K562 (cell line): ENCODE data around the gene USP43. TPM values are rescaled to one million over a fixed set of nuclear protein-coding genes. Genes with fewer than 3 reads are reported as not detected.
"Not testable (repeated sequence)": the region's sequence is repeated elsewhere in the genome, so short reads cannot be mapped to it uniquely, and the experiment has no call there.

Experiments used
- ATAC-seq: fragments of 200-7000 bp; cut with Tn5 transposase; 3 replicates; pipeline ENCODE4 v1.9.1; 2020; ENCODE audit warnings: moderate library complexity
- BruUV-seq: library from RNA; stranded (reverse); fragments of 400-500 nt; replicated peaks from 2 replicates; lab custom pipeline; 2021; lab: Mats Ljungman, UMichigan
- CTCF ChIA-PET: fragments of 300-600 bp; formaldehyde crosslinking; extraction: SDS; loops from one replicate; lab custom pipeline; 2021; ENCODE audit warnings: low intra/inter-chr PET ratio; lab: Yijun Ruan, JAX
- POLR2A ChIA-PET: fragments of 300-600, 350-650 bp; sonication (Branson Sonifier 250); formaldehyde crosslinking; extraction: SDS; loops from one replicate; lab custom pipeline; 2021; ENCODE audit warnings: antibody characterized with exemption, inconsistent platforms; lab: Yijun Ruan, JAX
- DNase-seq, 4 experiments: peaks; one replicate each; pipeline versions ENCODE4 v3.0.0 to v3.0.0-alpha.2; 2011 to 2018; ENCODE audit warnings: low spot score in 3 of 4, mixed read lengths in 3 of 4; ENCODE audit errors: extremely low read depth in 1 of 4
- FAIRE-seq: peaks from 2 replicates; lab custom pipeline; 2011; peaks lifted over from hg19 to GRCh38; lab: Jason Lieb, UNC
- H2AFZ ChIP-seq: 2 replicates; pipeline ENCODE4 v1.6.0; 2011; ENCODE audit warnings: low read depth, low read length, control low read depth, inconsistent platforms
- H3K27ac ChIP-seq: fragments of 200-600 bp; 3 replicates; pipeline ENCODE4 v1.8.0; 2011; ENCODE audit warnings: low read depth, mild to moderate bottlenecking, control low read depth, inconsistent platforms, low read length, moderate library complexity, mixed read lengths; ENCODE audit errors: extremely low read depth
- H3K27me3 ChIP-seq, 2 experiments: fragments of 300-600 bp in 1 of 2; 2 replicates in 1 of 2; 3 replicates in 1 of 2; pipeline versions ENCODE4 v1.6.0 to v1.8.0; 2011; ENCODE audit warnings: inconsistent platforms in 2 of 2, low read length in 2 of 2, mild to moderate bottlenecking in 1 of 2, mixed read lengths in 1 of 2, moderate library complexity in 1 of 2; ENCODE audit not compliant: control insufficient read depth in 2 of 2, insufficient read depth in 2 of 2
- H3K36me3 ChIP-seq: fragments of 300-600 bp; 3 replicates; pipeline ENCODE4 v1.8.0; 2011; ENCODE audit warnings: mild to moderate bottlenecking, low read length, inconsistent platforms; ENCODE audit not compliant: control insufficient read depth, insufficient read depth
- H3K4me1 ChIP-seq, 2 experiments: fragments of 200-600 bp in 1 of 2; replicated peaks in 1 of 2; 2 replicates in 1 of 2; 3 replicates in 1 of 2; pipeline versions ENCODE4 v1.5.1 to v1.8.0; 2011; ENCODE audit warnings: inconsistent platforms in 2 of 2, low read length in 2 of 2, mild to moderate bottlenecking in 1 of 2, mixed read lengths in 1 of 2, moderate library complexity in 1 of 2; ENCODE audit not compliant: control insufficient read depth in 2 of 2, insufficient read depth in 2 of 2
- H3K4me2 ChIP-seq: 2 replicates; pipeline ENCODE4 v1.6.1; 2011; ENCODE audit warnings: low read length, control low read depth, inconsistent platforms, mixed read lengths; ENCODE audit not compliant: insufficient read depth
- H3K4me3 ChIP-seq: fragments of 200-600 bp; sonication (generic), shearing (Covaris generic); 2 replicates; pipeline ENCODE4 v1.5.1; 2016; ENCODE audit warnings: control low read depth, inconsistent platforms
- H3K79me2 ChIP-seq: fragments of 200-600 bp; 3 replicates; pipeline ENCODE4 v1.8.0; 2011; ENCODE audit warnings: low read length, inconsistent platforms; ENCODE audit not compliant: control insufficient read depth, insufficient read depth
- H3K9ac ChIP-seq, 2 experiments: 2 replicates each; pipeline versions ENCODE4 v1.6.0 to v1.6.1; 2011; ENCODE audit warnings: low read depth in 2 of 2, low read length in 2 of 2, control low read depth in 1 of 2, inconsistent platforms in 1 of 2, mild to moderate bottlenecking in 1 of 2, mixed read lengths in 1 of 2; ENCODE audit not compliant: insufficient read depth in 1 of 2
- H3K9me1 ChIP-seq: one replicate; pipeline ENCODE4 v1.6.0; 2011; ENCODE audit warnings: inconsistent platforms, mild to moderate bottlenecking, low read length, moderate library complexity; ENCODE audit not compliant: control insufficient read depth, insufficient read depth
- H3K9me3 ChIP-seq: replicated peaks from 2 replicates; pipeline ENCODE4 v1.5.1; 2011; ENCODE audit warnings: low read depth, low read length, inconsistent platforms; ENCODE audit not compliant: control insufficient read depth, insufficient read depth
- H4K20me1 ChIP-seq: replicated peaks from 2 replicates; pipeline ENCODE4 v1.6.1; 2011; ENCODE audit warnings: low read length, inconsistent platforms, mixed read lengths; ENCODE audit not compliant: control insufficient read depth, insufficient read depth
- AFF1 ChIP-seq, 2 experiments: fragments of 450-650 bp; IDR thresholded peaks; 2 replicates each; pipeline ENCODE4 v1.6.1; 2018; ENCODE audit warnings: mild to moderate bottlenecking in 2 of 2, low read depth in 1 of 2; ENCODE audit not compliant: partially characterized antibody in 2 of 2
- CCNT2 ChIP-seq: IDR thresholded peaks from 2 replicates; pipeline ENCODE4 v1.6.1; 2011; ENCODE audit warnings: borderline replicate concordance, low read depth, mild to moderate bottlenecking, moderate library complexity, mixed read lengths, low read length; ENCODE audit not compliant: insufficient read length; ENCODE audit errors: extremely low read depth
- HMGN3 ChIP-seq: IDR thresholded peaks from 2 replicates; pipeline ENCODE4 v1.6.1; 2011; ENCODE audit warnings: borderline replicate concordance, low read depth, mild to moderate bottlenecking, mixed read lengths, low read length; ENCODE audit not compliant: insufficient read length; ENCODE audit errors: extremely low read depth
- MXI1 ChIP-seq: IDR thresholded peaks from 2 replicates; pipeline ENCODE4 v1.6.1; 2011; ENCODE audit warnings: low read depth, mild to moderate bottlenecking, improper control_type of control experiment, low read length
- NONO ChIP-seq, 2 experiments: fragments of 200-400 bp in 1 of 2; fragments of 450-650 bp in 1 of 2; formaldehyde crosslinking in 1 of 2; IDR thresholded peaks; 2 replicates each; pipeline ENCODE4 v1.6.1; 2017; ENCODE audit warnings: low read depth in 2 of 2, mild to moderate bottlenecking in 2 of 2, moderate library complexity in 2 of 2, low read length in 1 of 2
- SMARCB1 ChIP-seq: IDR thresholded peaks from 2 replicates; pipeline ENCODE4 v1.6.1; 2011; ENCODE audit warnings: improper control_type of control experiment, low read depth; ENCODE audit not compliant: insufficient read length
- SP2 ChIP-seq: IDR thresholded peaks from 2 replicates; pipeline ENCODE4 v1.6.1; 2011; ENCODE audit warnings: mild to moderate bottlenecking, low read depth, low read length, moderate library complexity; ENCODE audit not compliant: poor library complexity, severe bottlenecking; ENCODE audit errors: extremely low read depth
- THRA ChIP-seq: fragments of 450-650 bp; IDR thresholded peaks from 2 replicates; pipeline ENCODE4 v1.6.1; 2017; ENCODE audit warnings: mild to moderate bottlenecking, moderate library complexity
- ZC3H8 ChIP-seq: fragments of 450-650 bp; IDR thresholded peaks from 2 replicates; pipeline ENCODE4 v1.6.1; 2017
- ZNF197 ChIP-seq: fragments of 200-800 bp; sonication (Bioruptor generic); IDR thresholded peaks from 2 replicates; pipeline ENCODE4 v1.6.1; 2016; ENCODE audit warnings: low read depth, missing genetic modification characterization, missing compliant biosample characterization
- WGBS: fragments of 100-300 bp; shearing (Covaris generic); methylation state at CpG from one replicate; pipeline ENCODE4 v1.1.6; 2016; ENCODE audit warnings: low coverage, mixed read lengths; ENCODE audit not compliant: insufficient coverage; ENCODE audit errors: missing lambda C conversion rate; 5-methylcytosine and 5-hydroxymethylcytosine counted together
- in situ Hi-C: fragments of 300-500 bp; cut with MboI; formaldehyde crosslinking; loops from 4 replicates; pipeline ENCODE4 v1.15.0; 2018; ENCODE audit warnings: inconsistent platforms, mixed read lengths
- intact Hi-C: fragments of 100-400 bp; cut with micrococcal nuclease; formaldehyde crosslinking; loops from 2 replicates; pipeline ENCODE4 v1.14.2; 2022
- polyA plus RNA-seq, 8 experiments: library from polyadenylated mRNA; depleted of rRNA in 4 of 8; stranded (reverse) in 5 of 8; unstranded in 3 of 8; fragments of >200 nt; fragmentation: Nextera tagmentation in 2 of 8; fragmentation: Illumina TruSeq in 1 of 8; extraction: Ambion mirVana in 2 of 8; extraction: Trizol in 1 of 8; gene quantifications; 2 replicates each; pipeline versions ENCODE4 v1.2.1 to v1.2.3, GENCODE V29; 2011 to 2014; ENCODE audit warnings: inconsistent platforms in 1 of 8, missing spikeins in 1 of 8
- total RNA-seq, 7 experiments: library from RNA; depleted of rRNA in 6 of 7; stranded (reverse); fragments of >200 nt in 6 of 7; fragmentation: Illumina TruSeq in 2 of 7; extraction: Trizol in 2 of 7; gene quantifications; 2 replicates each; pipeline versions ENCODE4 v1.2.1 to v1.2.3, GENCODE V29; 2011 to 2021; ENCODE audit warnings: low replicate concordance in 1 of 7

Gene USP43
- total and polyA plus RNA-seq, 9 of the 15 experiments (the other 6 are each of a cell fraction or from before 2014, with no cell fraction given) = 0.01 to 0.18 (median 0.06) TPM; not detected in 1

- ATAC-seq, H3K79me2 ChIP-seq, H2AFZ ChIP-seq, H3K9ac ChIP-seq, H3K4me2 ChIP-seq, DNase-seq, H3K4me1 ChIP-seq, H4K20me1 ChIP-seq, POLR2A ChIA-PET, H3K9me1 ChIP-seq, BruUV-seq, in situ Hi-C loops, H3K27me3 ChIP-seq, H3K9me3 ChIP-seq, FAIRE-seq, H3K27ac ChIP-seq, intact Hi-C loops, CTCF ChIA-PET, H3K36me3 ChIP-seq, H3K4me3 ChIP-seq: not testable (repeated sequence)
- 0% methylated on average over 2 of the region's 5 CpGs for WGBS
Observed at GRCh38 chr17:9597638-9598037, 47.7 kb upstream of the USP43 start.

DNA sequence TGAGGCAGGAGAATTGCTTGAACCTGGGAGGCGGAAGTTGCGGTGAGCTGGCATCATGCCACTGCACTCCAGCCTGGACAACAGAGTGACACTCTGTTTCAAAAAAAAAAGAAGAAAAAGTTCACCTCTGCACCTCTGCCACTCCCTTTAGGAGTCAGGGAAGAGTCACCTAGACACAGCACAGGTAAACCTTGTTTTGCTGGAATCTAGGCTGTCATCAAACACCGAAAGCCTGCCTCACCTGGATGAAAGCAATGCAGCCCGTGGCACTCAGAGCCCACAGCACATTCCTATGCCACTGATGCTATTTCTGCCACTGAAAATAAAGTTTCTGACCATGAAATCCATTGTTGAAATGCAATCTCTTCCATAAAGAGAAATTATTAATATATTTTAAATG lies 46.7 kb upstream of the USP43 start:
- ChIA-PET CTCF (no interaction called here), POLR2A (no interaction called here)
- no TSS peak for BruUV-seq
- H3K4me1 ChIP-seq = no peaks in the 10 kb centered on the region
- ATAC-seq (no peak), FAIRE-seq (no peak), DNase-seq (no peak)
- H3K36me3 ChIP-seq = no peaks in the 10 kb centered on the region
- intact Hi-C loops = no loop called here
- in situ Hi-C loops = no loop called here
- H3K27ac ChIP-seq = no peak overlapping the region
- 0% methylated on average over 3 of the region's 4 CpGs for WGBS
- H2AFZ ChIP-seq = no peak overlapping the region
- no peak overlapping the region for H3K4me3 ChIP-seq
- H3K9ac ChIP-seq = no peak overlapping the region
- no peak overlapping the region for H3K4me2 ChIP-seq
- H3K9me3 ChIP-seq = no peaks in the 10 kb centered on the region
- H4K20me1 ChIP-seq = no peaks in the 10 kb centered on the region
- H3K79me2 ChIP-seq = no peaks in the 10 kb centered on the region
- H3K27me3 ChIP-seq = no peaks in the 10 kb centered on the region
- no peaks in the 10 kb centered on the region for H3K9me1 ChIP-seq
- no peak for TF ChIP-seq SP2
- no peak for TF ChIP-seq ZC3H8
- no peak for TF ChIP-seq SMARCB1
- TF ChIP-seq NONO (IDR thresholded peaks at IDR 0.05; ENCODE audit: low read depth in 2 of 2, low read length in 1 of 2) = no peak
- TF ChIP-seq HMGN3 = no peak
- TF ChIP-seq CCNT2 = no peak
- no peak for TF ChIP-seq THRA
- no peak for TF ChIP-seq MXI1
- TF ChIP-seq ZNF197 (CRISPR knock-in tag) = no peak
- TF ChIP-seq AFF1 (IDR thresholded peaks at IDR 0.05; ENCODE audit: low read depth in 1 of 2, partially characterized antibody in 2 of 2) = no peak
